ENCODE data around the gene HHAT.

Gene HHAT

DNA sequence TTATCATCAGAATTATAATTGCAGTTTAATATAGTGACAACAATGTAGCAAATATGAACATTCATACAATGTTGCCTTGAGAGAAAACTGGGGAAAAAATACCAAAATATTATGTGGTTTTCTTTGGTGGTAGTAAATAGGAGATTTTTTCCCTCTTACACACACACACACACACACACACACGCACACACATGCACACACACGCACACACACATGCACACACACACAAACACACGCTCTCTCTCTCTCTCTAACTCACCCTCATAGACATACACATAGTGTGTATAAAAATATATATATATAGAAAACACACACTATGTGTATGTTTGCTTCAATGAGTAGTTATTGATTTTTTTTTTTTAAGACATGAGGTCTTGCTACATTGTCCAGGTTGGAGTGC, 211.6 kb downstream of the HHAT start:
- in situ Hi-C loops (cut with HindIII; ENCODE audit: low pct_unique_long_range_greater_than_20kb, low sequenced_read_pairs), result no loop called here
- no peak for TF ChIP-seq JUND (IDR thresholded peaks at IDR 0.05; ENCODE audit: low read depth)
- DNase-seq (ENCODE audit: low read depth in 1 of 2, low spot score in 1 of 2), result no peak

- in situ Hi-C loops (cut with HindIII; ENCODE audit: low pct_unique_long_range_greater_than_20kb, low sequenced_read_pairs), result no loop called here
- no peak for TF ChIP-seq JUND (IDR thresholded peaks at IDR 0.05; ENCODE audit: low read depth)
- no peak for DNase-seq (ENCODE audit: low read depth in 1 of 2, low spot score in 1 of 2)
Observed at GRCh38 chr1:210541680-210542358, 213.1 kb downstream of the HHAT start.

GRCh38 chr1:210551899-210552298, 223.2 kb downstream of the HHAT start:
- in situ Hi-C loops (cut with HindIII; ENCODE audit: low pct_unique_long_range_greater_than_20kb, low sequenced_read_pairs), result no loop called here
- no peak for TF ChIP-seq JUND (IDR thresholded peaks at IDR 0.05; ENCODE audit: low read depth)
- DNase-seq (ENCODE audit: low read depth in 1 of 2, low spot score in 1 of 2), result no peak

DNA sequence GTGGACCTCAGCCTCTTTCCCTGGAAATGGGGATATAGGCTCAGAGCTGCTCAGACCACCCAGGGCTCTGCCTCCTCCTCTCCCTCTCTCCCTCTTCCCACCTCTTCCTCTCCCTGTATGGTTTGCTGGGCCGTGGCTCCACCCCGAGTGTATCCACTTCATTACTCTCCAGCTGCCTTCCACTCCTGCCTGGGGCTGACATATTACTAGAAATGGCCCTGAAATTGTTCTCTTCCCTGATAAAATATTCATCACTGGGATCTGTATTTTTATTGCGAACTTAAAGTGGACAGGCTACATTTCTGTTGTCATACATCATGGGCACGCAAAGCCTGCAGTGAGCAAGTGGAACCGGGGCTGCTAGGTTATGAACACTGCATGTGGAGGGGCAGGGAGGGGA, 225.0 kb downstream of the HHAT start:
- no peak for TF ChIP-seq JUND (IDR thresholded peaks at IDR 0.05; ENCODE audit: low read depth)
- no peak for DNase-seq (ENCODE audit: low read depth in 1 of 2, low spot score in 1 of 2)
- in situ Hi-C loops (cut with HindIII; ENCODE audit: low pct_unique_long_range_greater_than_20kb, low sequenced_read_pairs), result no loop called here

DNA sequence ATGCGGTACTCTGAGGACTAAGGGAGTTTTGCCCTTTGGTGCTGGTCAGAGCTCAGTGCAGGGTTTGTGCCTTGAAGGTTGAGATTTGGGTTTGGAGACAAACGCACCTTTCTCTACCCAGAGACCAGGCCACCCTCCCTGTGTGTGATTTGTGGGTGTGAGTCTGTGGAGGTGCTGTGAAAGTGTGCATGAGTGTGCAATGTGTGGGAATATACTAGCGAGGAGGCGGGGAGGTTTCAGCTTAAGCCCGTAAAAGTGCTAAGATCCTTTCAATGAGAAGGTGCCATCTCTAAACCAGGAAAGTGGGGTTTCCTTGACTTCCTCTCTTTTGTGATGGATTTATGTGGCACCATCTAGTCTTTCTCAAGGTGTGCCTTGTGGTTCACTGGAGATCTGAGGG, 225.7 kb downstream of the HHAT start:
- no peak for TF ChIP-seq JUND (IDR thresholded peaks at IDR 0.05; ENCODE audit: low read depth)
- DNase-seq (ENCODE audit: low read depth in 1 of 2, low spot score in 1 of 2), result no peak
- in situ Hi-C loops (cut with HindIII; ENCODE audit: low pct_unique_long_range_greater_than_20kb, low sequenced_read_pairs), result no loop called here

DNA sequence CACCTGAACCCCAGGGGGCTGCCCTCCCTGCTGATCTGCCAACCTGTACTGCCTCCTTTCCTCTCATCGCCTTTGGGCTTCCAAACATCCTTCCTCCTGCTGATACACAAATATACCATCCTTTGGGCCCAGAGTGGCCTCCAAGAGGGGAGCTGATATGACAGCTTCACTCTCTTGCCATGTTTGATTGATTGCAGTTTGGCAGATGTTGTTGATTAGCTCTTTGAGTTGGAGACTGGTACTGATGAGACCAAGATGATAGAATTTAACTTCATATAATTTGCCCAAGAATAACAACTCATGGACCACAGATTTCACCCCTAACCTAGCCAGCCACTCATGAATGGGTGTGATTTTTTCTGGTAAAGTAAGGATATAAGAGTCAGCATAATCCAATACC, 227.8 kb downstream of the HHAT start:
- no peak for DNase-seq (ENCODE audit: low read depth in 1 of 2, low spot score in 1 of 2)
- TF ChIP-seq JUND (IDR thresholded peaks at IDR 0.05; ENCODE audit: low read depth), result no peak
- in situ Hi-C loops (cut with HindIII; ENCODE audit: low pct_unique_long_range_greater_than_20kb, low sequenced_read_pairs), result no loop called here

DNA sequence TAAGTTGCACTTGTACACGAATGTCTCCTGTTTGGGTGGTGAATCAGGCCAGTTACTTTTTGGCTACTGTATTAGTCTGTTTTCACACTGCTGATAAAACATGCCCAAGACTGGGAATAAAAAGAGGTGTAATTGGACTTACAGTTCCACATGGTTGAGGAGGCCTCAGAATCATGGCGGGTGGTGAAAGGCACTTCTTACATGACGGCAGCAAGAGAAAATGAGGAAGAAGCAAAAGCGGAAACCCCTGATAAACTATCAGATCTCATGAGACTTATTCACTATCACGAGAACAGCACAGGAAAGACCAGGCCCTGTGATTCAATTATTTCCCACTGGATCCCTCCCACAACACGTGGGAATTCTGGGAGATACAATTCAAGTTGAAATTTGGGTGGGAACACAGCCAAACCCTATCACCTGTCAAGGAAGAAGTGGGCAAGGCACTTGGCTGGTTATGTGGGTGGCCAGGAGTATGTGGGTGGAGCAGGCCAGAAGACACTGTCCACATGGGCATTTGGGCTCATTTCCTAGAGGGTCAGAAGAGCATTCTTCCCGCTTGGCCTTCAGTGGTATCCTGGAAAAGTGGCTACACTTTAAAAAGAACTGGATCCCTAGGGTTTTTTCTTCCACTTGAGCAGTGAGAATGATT, 228.8 kb downstream of the HHAT start:
- TF ChIP-seq JUND (IDR thresholded peaks at IDR 0.05; ENCODE audit: low read depth), result no peak
- no peak for DNase-seq (ENCODE audit: low read depth in 1 of 2, low spot score in 1 of 2)
- in situ Hi-C loops (cut with HindIII; ENCODE audit: low pct_unique_long_range_greater_than_20kb, low sequenced_read_pairs), result no loop called here

- TF ChIP-seq JUND (IDR thresholded peaks at IDR 0.05; ENCODE audit: low read depth), result no peak
- in situ Hi-C loops (cut with HindIII; ENCODE audit: low pct_unique_long_range_greater_than_20kb, low sequenced_read_pairs), result no loop called here
- DNase-seq (ENCODE audit: low read depth in 1 of 2, low spot score in 1 of 2), result no peak
Observed at GRCh38 chr1:210558302-210558701, 229.6 kb downstream of the HHAT start.

DNA sequence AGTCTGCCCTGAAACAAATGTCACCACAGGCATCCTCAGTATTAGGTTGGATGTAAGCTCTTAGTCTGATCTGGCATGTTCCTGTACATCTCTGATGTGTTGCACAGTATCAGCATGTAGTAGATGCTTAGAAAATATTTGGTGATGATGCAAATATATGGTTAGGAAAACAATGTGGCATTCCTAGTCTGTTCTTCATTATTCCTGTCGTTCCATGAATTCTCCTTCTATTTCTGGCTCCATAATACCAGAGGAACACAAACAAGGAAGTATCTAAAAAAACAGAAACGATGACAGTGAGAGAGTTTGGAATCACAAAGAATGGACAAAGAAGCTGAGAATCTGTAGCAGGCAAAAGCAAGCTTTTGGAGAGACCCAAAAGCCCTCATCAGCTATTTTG, 236.6 kb downstream of the HHAT start:
- no peak for DNase-seq (ENCODE audit: low read depth in 1 of 2, low spot score in 1 of 2)
- no peak for TF ChIP-seq JUND (IDR thresholded peaks at IDR 0.05; ENCODE audit: low read depth)
- in situ Hi-C loops (cut with HindIII; ENCODE audit: low pct_unique_long_range_greater_than_20kb, low sequenced_read_pairs), result no loop called here

- in situ Hi-C loops (cut with HindIII; ENCODE audit: low pct_unique_long_range_greater_than_20kb, low sequenced_read_pairs), result no loop called here
- DNase-seq (ENCODE audit: low read depth in 1 of 2, low spot score in 1 of 2), result no peak
- TF ChIP-seq JUND (IDR thresholded peaks at IDR 0.05; ENCODE audit: low read depth), result no peak
Observed at GRCh38 chr1:210568631-210569030, 239.9 kb downstream of the HHAT start.

GRCh38 chr1:210570116-210570515, 241.4 kb downstream of the HHAT start:
- in situ Hi-C loops (cut with HindIII; ENCODE audit: low pct_unique_long_range_greater_than_20kb, low sequenced_read_pairs), result no loop called here
- no peak for DNase-seq (ENCODE audit: low read depth in 1 of 2, low spot score in 1 of 2)
- no peak for TF ChIP-seq JUND (IDR thresholded peaks at IDR 0.05; ENCODE audit: low read depth)

DNA sequence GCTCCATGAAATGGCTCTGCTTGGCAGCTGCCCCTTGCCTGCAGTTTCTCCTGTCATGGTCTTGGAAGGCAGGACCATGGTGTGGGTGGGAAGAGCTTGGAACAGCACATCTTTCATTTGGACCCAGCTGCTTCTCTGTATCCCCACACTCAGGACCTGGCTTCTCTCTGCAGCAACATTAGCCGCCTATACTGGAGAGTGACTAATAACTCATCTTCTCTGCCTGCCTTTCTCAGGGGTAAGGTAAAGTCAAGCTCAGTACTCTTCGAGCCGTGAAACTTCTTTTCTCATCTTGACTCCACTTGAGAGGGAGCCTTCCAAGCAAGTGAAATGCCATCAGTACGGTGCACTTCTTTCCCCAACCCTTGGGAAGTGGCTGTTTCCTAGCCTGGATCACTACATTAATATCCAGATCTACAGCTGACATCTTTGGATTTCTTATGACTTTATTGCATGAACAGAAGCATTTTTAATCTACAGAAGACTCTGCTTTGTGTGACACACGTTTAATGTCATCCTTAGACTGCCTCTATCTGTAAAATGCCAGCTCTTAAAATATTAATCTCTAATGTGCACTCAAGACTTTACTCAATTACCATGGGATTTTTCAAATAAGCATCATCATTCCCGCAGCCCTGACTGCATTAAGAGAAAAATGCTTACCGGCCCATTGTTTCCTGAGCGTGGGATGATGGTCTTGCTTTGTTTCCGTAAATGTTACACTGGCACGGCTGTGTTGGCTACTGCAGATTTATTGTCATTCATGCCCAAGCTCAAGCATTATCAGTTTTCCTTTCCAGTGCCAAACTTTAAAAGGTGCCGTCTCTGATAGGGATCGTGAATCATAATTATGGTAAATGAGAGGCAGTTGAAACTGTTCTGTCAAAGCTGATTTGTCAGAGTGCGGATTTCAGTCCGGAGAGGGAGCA, 242.9 kb downstream of the HHAT start:
- no peak for TF ChIP-seq JUND (IDR thresholded peaks at IDR 0.05; ENCODE audit: low read depth)
- in situ Hi-C loops (cut with HindIII; ENCODE audit: low pct_unique_long_range_greater_than_20kb, low sequenced_read_pairs), result no loop called here

GRCh38 chr1:210573141-210573540, 244.4 kb downstream of the HHAT start:
- no peak for TF ChIP-seq JUND (IDR thresholded peaks at IDR 0.05; ENCODE audit: low read depth)
- in situ Hi-C loops (cut with HindIII; ENCODE audit: low pct_unique_long_range_greater_than_20kb, low sequenced_read_pairs), result no loop called here
- DNase-seq (ENCODE audit: low read depth in 1 of 2, low spot score in 1 of 2), result no peak

More for the DNA sequence above, 242.9 kb downstream of the HHAT start:
- no peak for DNase-seq (ENCODE audit: low read depth in 1 of 2, low spot score in 1 of 2)
